Large intestine (tissue), 3 donors: ENCODE results near the gene SMIM11. TPM values are rescaled to one million over a fixed set of nuclear protein-coding genes. Genes with fewer than 3 reads are reported as not detected.
"Not testable (repeated sequence)": the region's sequence is repeated elsewhere in the genome, so short reads cannot be mapped to it uniquely, and the experiment has no call there.

ENCODE experiments used
- DNase-seq, 2 donors: peaks; one replicate each; pipeline versions ENCODE4 v3.0.0 to v3.0.0-alpha.2; 2013
- H3K27ac ChIP-seq: one replicate; pipeline ENCODE4 v1.5.1; 2013; ENCODE audit warnings: low read length
- H3K27me3 ChIP-seq: 2 replicates; pipeline ENCODE4 v1.6.1; 2013; ENCODE audit warnings: low read length; ENCODE audit not compliant: control insufficient read depth, insufficient read depth
- H3K36me3 ChIP-seq: 2 replicates; pipeline ENCODE4 v1.6.1; 2013; ENCODE audit warnings: low read length; ENCODE audit not compliant: control insufficient read depth, insufficient read depth
- H3K4me1 ChIP-seq: one replicate; pipeline ENCODE4 v1.6.1; 2013; ENCODE audit warnings: low read length; ENCODE audit not compliant: control insufficient read depth, insufficient read depth
- H3K4me3 ChIP-seq: one replicate; pipeline ENCODE4 v1.5.1; 2013; ENCODE audit warnings: low read length
- H3K9me3 ChIP-seq: one replicate; pipeline ENCODE4 v1.6.1; 2013; ENCODE audit warnings: mild to moderate bottlenecking, low read depth, low read length, moderate library complexity; ENCODE audit not compliant: control insufficient read depth
- WGBS: methylation state at CpG from one replicate; pipeline ENCODE4 v1.1.5; 2013; ENCODE audit warnings: low lambda C conversion rate; ENCODE audit not compliant: insufficient coverage; 5-methylcytosine and 5-hydroxymethylcytosine counted together
- polyA plus RNA-seq: library from polyadenylated mRNA; unstranded; fragments of 120-200 nt; gene quantifications from one replicate; pipeline ENCODE4 v1.2.1, GENCODE V29; 2013

Gene SMIM11
- polyA plus RNA-seq, 1 donor, result 11.8 TPM

GRCh38 chr21:34406102-34406501 is 30.8 kb downstream of the SMIM11 start:
- H3K4me3 ChIP-seq, H3K27me3 ChIP-seq, H3K9me3 ChIP-seq, H3K27ac ChIP-seq, DNase-seq, H3K4me1 ChIP-seq, H3K36me3 ChIP-seq: not testable (repeated sequence)
- WGBS, result no CpG with 5 or more reads among the region's 6 CpGs

- WGBS, result no CpG with 5 or more reads among the region's 2 CpGs
- not testable (repeated sequence) for H3K27ac ChIP-seq, H3K36me3 ChIP-seq, H3K9me3 ChIP-seq, H3K27me3 ChIP-seq, H3K4me1 ChIP-seq, DNase-seq, H3K4me3 ChIP-seq
Observed at GRCh38 chr21:34406676-34407075, 31.4 kb downstream of the SMIM11 start.

GRCh38 chr21:34407294-34407693 is 32.0 kb downstream of the SMIM11 start:
- not testable (repeated sequence) for DNase-seq, H3K4me3 ChIP-seq, H3K4me1 ChIP-seq, H3K27ac ChIP-seq, H3K9me3 ChIP-seq, H3K36me3 ChIP-seq, H3K27me3 ChIP-seq
- WGBS, result no CpG with 5 or more reads among the region's 9 CpGs

- not testable (repeated sequence) for H3K27ac ChIP-seq, DNase-seq, H3K4me3 ChIP-seq, H3K9me3 ChIP-seq, H3K27me3 ChIP-seq, H3K36me3 ChIP-seq, H3K4me1 ChIP-seq
- no CpG with 5 or more reads among the region's 5 CpGs for WGBS
Observed at GRCh38 chr21:34417448-34418077, 42.3 kb downstream of the SMIM11 start.

GRCh38 chr21:34423805-34424204 is 48.5 kb downstream of the SMIM11 start, which contains the start of gene SMIM34:
TSS of gene SMIM34 (minus strand) at chr21:34423951. CDS start at chr21:34423839, 112 bp downstream.
- not testable (repeated sequence) for H3K9me3 ChIP-seq, H3K27ac ChIP-seq, H3K36me3 ChIP-seq, H3K4me3 ChIP-seq, H3K27me3 ChIP-seq, H3K4me1 ChIP-seq, DNase-seq
- WGBS, result no CpG with 5 or more reads among the region's 4 CpGs

GRCh38 chr21:34427339-34427738 is 52.0 kb downstream of the SMIM11 start:
- not testable (repeated sequence) for H3K36me3 ChIP-seq, H3K4me3 ChIP-seq, H3K9me3 ChIP-seq, H3K27me3 ChIP-seq, H3K27ac ChIP-seq, H3K4me1 ChIP-seq, DNase-seq
- WGBS, result no CpG with 5 or more reads among the region's 8 CpGs

- H3K4me1 ChIP-seq, H3K27me3 ChIP-seq, H3K36me3 ChIP-seq, H3K27ac ChIP-seq, DNase-seq, H3K9me3 ChIP-seq, H3K4me3 ChIP-seq: not testable (repeated sequence)
- WGBS, result no CpG with 5 or more reads among the region's 6 CpGs
Observed at GRCh38 chr21:34428441-34428840, 53.1 kb downstream of the SMIM11 start.

- not testable (repeated sequence) for H3K36me3 ChIP-seq, H3K4me1 ChIP-seq, DNase-seq, H3K4me3 ChIP-seq, H3K9me3 ChIP-seq, H3K27ac ChIP-seq, H3K27me3 ChIP-seq
- WGBS, result no CpG with 5 or more reads among the region's 5 CpGs
Observed at GRCh38 chr21:34429710-34430109, 54.4 kb downstream of the SMIM11 start.

Other genes starting within 250 kb of the SMIM11 start
- gene KCNE2, start 11.5 kb upstream of the SMIM11 start, polyA plus RNA-seq, result 0.37 TPM
- gene SMIM34, start 48.4 kb downstream of the SMIM11 start, polyA plus RNA-seq, result 0.09 TPM
- 1.2 TPM for gene KCNE1, start 136.7 kb downstream of the SMIM11 start, polyA plus RNA-seq
- 41.1 TPM for gene RCAN1, start 239.6 kb downstream of the SMIM11 start, polyA plus RNA-seq